Measurements from ENCODE around the gene CAGE1. TPM values are rescaled to one million over a fixed set of nuclear protein-coding genes. Genes with fewer than 3 reads are reported as not detected.

CAGE1 gene
- total RNA-seq, 3 donors from 2014 or later = 0.09 TPM; not detected in 2

DNA sequence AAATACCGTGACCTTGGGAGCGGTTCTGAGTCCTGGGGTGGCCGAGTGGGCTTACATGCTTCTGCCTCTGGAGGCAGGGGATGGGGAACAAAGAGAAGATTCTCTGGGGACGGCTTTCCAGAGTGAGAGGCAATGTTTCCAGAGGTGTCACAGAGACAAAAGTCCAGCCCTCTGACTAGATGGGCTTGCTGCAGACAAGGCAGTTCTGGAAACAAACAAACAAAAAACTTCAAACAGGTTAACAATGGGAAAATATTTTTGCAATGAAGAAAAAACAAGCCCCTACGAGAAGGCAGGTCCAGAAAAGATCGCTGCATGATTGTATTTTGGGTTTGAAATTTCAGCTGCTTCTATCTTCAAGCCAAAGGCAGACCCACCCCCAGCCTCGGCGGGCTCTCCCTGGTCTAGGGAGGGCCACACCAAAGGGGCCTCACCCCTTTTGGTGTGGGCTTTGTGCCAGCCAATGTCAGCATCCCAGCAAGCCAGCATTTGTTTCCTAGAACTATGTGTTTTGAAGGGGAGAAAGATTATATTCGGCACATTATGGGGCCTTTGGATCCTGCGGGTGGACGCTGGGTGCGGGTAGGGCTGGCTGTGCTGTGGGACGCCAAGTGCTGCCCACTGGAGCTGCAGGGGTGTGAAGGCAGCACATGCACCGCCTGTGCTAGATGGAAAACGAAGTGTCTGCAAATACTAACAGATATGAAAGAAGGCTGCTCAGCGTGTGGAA is 43.0 kb upstream of the CAGE1 start:
- DNase-seq (no peak), ATAC-seq (no peak)
- Histone ChIP-seq H3K4me3 (no peak overlapping the region), H3K36me3 (ENCODE audit: low read depth) (no peaks in the 10 kb centered on the region), H3K9me3 (no peaks in the 10 kb centered on the region), H3K4me1 (ENCODE audit: low read depth) (no peaks in the 10 kb centered on the region)
- intact Hi-C loops (cut with DNase I, micrococcal nuclease) = no loop called here
- TF ChIP-seq, protein P1, sequence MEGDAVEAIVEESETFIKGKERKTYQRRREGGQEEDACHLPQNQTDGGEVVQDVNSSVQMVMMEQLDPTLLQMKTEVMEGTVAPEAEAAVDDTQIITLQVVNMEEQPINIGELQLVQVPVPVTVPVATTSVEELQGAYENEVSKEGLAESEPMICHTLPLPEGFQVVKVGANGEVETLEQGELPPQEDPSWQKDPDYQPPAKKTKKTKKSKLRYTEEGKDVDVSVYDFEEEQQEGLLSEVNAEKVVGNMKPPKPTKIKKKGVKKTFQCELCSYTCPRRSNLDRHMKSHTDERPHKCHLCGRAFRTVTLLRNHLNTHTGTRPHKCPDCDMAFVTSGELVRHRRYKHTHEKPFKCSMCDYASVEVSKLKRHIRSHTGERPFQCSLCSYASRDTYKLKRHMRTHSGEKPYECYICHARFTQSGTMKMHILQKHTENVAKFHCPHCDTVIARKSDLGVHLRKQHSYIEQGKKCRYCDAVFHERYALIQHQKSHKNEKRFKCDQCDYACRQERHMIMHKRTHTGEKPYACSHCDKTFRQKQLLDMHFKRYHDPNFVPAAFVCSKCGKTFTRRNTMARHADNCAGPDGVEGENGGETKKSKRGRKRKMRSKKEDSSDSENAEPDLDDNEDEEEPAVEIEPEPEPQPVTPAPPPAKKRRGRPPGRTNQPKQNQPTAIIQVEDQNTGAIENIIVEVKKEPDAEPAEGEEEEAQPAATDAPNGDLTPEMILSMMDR (IDR thresholded peaks at IDR 0.05) = no peak

DNA sequence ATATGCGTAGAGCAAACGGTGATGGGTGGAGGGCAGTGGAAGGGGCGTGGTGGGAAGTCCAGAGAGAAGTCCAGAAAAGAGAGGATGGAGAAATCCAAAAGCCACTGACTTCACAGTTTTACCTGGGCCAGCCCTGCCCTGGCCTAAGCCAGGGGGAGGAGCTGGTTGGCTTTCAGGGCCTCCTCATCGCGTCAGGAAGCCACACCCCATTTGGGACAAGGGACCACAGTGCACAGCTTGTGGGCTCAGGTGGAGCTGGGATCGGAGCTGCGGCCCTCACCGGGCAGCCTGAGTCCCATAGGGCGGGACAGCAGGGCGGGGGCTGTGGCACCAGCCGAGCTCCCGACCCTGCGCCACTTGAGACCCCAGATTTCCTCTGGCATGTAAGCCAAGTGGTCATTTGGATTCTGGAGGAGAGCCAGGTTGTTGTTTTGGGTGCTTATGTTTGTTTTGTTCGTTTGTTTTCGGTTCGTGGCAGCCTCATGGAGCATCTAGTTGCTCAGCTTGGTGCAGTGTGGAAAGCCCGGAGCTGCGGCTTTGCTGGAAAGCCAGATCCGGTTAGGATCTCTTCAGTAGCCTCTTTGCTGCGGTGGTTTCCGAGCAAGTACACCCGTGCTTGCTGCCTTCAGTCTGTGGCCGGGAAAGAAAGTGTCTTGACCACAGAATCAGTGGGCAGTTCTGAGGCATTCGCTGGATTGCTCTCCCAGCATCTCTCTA is 42.3 kb upstream of the CAGE1 start:
- no peak for DNase-seq
- H3K4me1 ChIP-seq (ENCODE audit: low read depth) = no peaks in the 10 kb centered on the region
- intact Hi-C loops (cut with DNase I, micrococcal nuclease) = no loop called here
- no peak for ATAC-seq
- H3K9me3 ChIP-seq = no peaks in the 10 kb centered on the region
- TF ChIP-seq, protein P1 (IDR thresholded peaks at IDR 0.05) = no peak
- no peak overlapping the region for H3K4me3 ChIP-seq
- H3K36me3 ChIP-seq (ENCODE audit: low read depth) = no peaks in the 10 kb centered on the region

DNA sequence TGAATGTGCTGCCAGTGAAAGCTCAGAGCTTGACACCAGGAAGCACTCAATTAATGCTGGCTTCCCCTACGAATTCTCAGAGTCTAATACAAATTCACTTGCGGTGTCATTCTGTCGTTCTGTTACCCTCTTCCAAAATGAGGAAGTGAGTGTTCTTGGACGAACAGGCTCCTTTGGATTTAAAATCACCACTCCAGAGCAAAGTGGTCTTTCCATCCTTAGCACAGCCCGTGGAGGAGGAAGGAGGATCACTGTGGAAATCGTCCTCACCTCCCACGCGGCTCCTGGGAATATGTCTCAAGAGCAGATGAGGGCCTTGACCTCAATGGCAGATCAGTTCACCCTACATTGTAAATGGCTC is 41.8 kb upstream of the CAGE1 start:
- intact Hi-C loops (cut with DNase I, micrococcal nuclease) = no loop called here

DNA sequence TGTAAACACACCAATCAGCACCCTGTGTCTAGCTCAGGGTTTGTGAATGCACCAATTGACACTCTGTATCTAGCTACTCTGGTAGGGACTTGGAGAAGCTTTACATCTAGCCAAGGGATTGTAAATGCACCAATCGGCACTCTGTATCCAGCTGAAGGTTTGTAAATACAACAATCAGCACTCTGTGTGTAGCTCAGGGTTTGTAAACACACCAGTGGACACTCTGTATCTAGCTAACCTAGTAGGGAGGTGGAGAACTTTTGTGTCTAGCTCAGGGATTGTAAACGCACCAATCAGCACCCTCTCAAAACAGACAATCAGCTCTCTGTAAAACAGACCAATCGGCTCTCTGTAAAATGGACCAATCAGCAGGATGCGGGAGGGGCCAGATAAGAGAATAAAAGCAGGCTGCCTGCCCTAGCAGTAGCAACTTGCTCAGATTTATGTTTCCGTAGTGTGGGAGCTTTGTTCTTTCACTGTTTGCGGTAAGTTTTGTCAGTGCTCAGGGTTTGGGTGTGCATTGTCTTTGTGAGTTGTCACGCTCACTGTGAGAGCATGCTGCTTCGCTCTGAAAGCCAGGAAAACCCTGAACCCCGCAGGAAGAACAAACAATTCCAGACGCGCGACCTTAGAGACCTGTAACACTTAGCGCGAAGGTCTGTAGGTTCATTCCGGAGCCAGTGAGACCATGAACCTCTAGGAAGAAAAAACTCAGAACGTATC is 37.1 kb upstream of the CAGE1 start:
- ATAC-seq = no peak
- TF ChIP-seq, protein P1 (IDR thresholded peaks at IDR 0.05) = no peak
- no peaks in the 10 kb centered on the region for H3K36me3 ChIP-seq (ENCODE audit: low read depth)
- H3K4me1 ChIP-seq (ENCODE audit: low read depth) = no peaks in the 10 kb centered on the region
- no peak for DNase-seq
- H3K9me3 ChIP-seq = no peaks in the 10 kb centered on the region
- H3K4me3 ChIP-seq = no peak overlapping the region
- intact Hi-C loops (cut with DNase I, micrococcal nuclease) = loop anchor here in 1 of 2 donors (10.0 kb wide), 1 partner anchor 188 kb away; no protein-coding TSS in a partner anchor

More for the DNA sequence above, 41.8 kb upstream of the CAGE1 start:
- no peaks in the 10 kb centered on the region for H3K4me1 ChIP-seq (ENCODE audit: low read depth)
- no peak overlapping the region for H3K4me3 ChIP-seq
- DNase-seq (no peak), ATAC-seq (no peak)
- TF ChIP-seq, protein P1 (IDR thresholded peaks at IDR 0.05) = no peak
- H3K36me3 ChIP-seq (ENCODE audit: low read depth) = no peaks in the 10 kb centered on the region
- no peaks in the 10 kb centered on the region for H3K9me3 ChIP-seq

DNA sequence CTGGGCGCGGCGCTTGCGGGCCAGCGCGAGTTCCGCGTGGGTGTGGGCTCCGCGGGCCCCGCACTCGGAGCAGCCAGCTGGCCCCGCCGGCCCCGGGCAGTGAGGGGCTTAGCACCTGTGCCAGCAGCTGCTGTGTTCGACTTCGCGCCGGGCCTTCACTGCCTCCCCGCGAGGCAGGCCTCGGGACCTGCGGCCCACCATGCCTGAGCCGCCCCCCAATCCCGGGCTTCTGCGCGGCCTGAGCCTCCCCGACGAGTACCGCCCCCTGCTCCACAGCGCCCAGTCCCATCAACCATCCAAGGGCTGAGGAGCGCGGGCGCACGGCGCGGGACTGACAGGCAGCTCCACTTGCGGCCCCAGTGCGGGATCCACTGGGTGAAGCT is 36.3 kb upstream of the CAGE1 start:
- Histone ChIP-seq H3K9me3 (no peaks in the 10 kb centered on the region), H3K4me1 (ENCODE audit: low read depth) (no peaks in the 10 kb centered on the region), H3K36me3 (ENCODE audit: low read depth) (no peaks in the 10 kb centered on the region), H3K4me3 (no peak overlapping the region)
- TF ChIP-seq, protein P1 (IDR thresholded peaks at IDR 0.05) = no peak
- intact Hi-C loops (cut with DNase I, micrococcal nuclease) = loop anchor here in 1 of 2 donors (10.0 kb wide), 1 partner anchor 189 kb away; no protein-coding TSS in a partner anchor
- no peak for ATAC-seq
- DNase-seq = no peak

Data from mucosa of descending colon (tissue), 3 donors.